ENCODE results near the gene DPEP2NB. TPM values are rescaled to one million over a fixed set of nuclear protein-coding genes. Genes with fewer than 3 reads are reported as not detected.

The DPEP2NB gene
- total RNA-seq, 1 experiment from 2014 or later, result not detected

- ChIA-PET POLR2A (no interaction called here), RAD21 (ENCODE audit: low non-redundant PET in 1 of 2, low total read pairs in 2 of 2, uncharacterized antibody in 2 of 2, unreplicated experiment in 2 of 2) (no interaction called here), CTCF (no interaction called here)
- Histone ChIP-seq H3K9me3 (ENCODE audit: control insufficient read depth in 1 of 2, insufficient read depth in 1 of 2, low read depth in 1 of 2, low read length in 2 of 2) (no peaks in the 10 kb centered on the region), H3K27me3 (ENCODE audit: insufficient read depth, low read length) (no peaks in the 10 kb centered on the region), H3K4me1 (ENCODE audit: control insufficient read depth in 1 of 2, insufficient read depth in 2 of 2, low read length in 2 of 2) (peaks cover 5 to 20% of the 10 kb centered on the region in 2 experiments; a peak in 3 of 4 replicates), H3K79me2 (ENCODE audit: insufficient read depth, low read length) (no peaks in the 10 kb centered on the region), H2AFZ (ENCODE audit: low read depth, low read length, poor library complexity, severe bottlenecking) (no peak overlapping the region), H3K9me2 (ENCODE audit: insufficient read depth) (no peaks in the 10 kb centered on the region), H3K4me2 (ENCODE audit: low read length) (peak overlapping the region; percentile 76), H3K36me3 (ENCODE audit: control insufficient read depth in 1 of 2, insufficient read depth in 2 of 2, low read length in 2 of 2) (no peaks in the 10 kb centered on the region), H3K4me3 (replicated peaks in 1 of 2; ENCODE audit: low read depth in 1 of 2, low read length in 2 of 2) (no peak overlapping the region), H4K20me1 (ENCODE audit: insufficient read depth) (no peaks in the 10 kb centered on the region), H3K27ac (ENCODE audit: low read depth, low read length) (no peak overlapping the region; the same call in 1 of the 2 replicates), H3K9ac (ENCODE audit: low read length) (no peak overlapping the region)
- DNase-seq (ENCODE audit: low read depth, low spot score) (no peak), ATAC-seq (peak; percentile 24)
- TF ChIP-seq EGR1 (IDR thresholded peaks at IDR 0.05; ENCODE audit: low read depth) (no peak), ZBTB33 (IDR thresholded peaks at IDR 0.05; ENCODE audit: extremely low read depth, insufficient replicate concordance, low read length) (no peak), SRF (IDR thresholded peaks at IDR 0.05; ENCODE audit: low read depth) (no peak)
- TF ChIP-seq, protein P1, sequence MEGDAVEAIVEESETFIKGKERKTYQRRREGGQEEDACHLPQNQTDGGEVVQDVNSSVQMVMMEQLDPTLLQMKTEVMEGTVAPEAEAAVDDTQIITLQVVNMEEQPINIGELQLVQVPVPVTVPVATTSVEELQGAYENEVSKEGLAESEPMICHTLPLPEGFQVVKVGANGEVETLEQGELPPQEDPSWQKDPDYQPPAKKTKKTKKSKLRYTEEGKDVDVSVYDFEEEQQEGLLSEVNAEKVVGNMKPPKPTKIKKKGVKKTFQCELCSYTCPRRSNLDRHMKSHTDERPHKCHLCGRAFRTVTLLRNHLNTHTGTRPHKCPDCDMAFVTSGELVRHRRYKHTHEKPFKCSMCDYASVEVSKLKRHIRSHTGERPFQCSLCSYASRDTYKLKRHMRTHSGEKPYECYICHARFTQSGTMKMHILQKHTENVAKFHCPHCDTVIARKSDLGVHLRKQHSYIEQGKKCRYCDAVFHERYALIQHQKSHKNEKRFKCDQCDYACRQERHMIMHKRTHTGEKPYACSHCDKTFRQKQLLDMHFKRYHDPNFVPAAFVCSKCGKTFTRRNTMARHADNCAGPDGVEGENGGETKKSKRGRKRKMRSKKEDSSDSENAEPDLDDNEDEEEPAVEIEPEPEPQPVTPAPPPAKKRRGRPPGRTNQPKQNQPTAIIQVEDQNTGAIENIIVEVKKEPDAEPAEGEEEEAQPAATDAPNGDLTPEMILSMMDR (IDR thresholded peaks at IDR 0.05 in 2 of 3, conservative IDR thresholded peaks at IDR 0.05 in 1 of 3; ENCODE audit: borderline replicate concordance in 1 of 3, insufficient read depth in 1 of 3, low read depth in 2 of 3, low read length in 2 of 3), result no peak
- intact Hi-C loops (cut with micrococcal nuclease), result loop anchor here (1.0 kb wide), 3 partner anchors 48 to 237 kb away; no protein-coding TSS in a partner anchor
- BruUV-seq (replicated peaks), result no TSS peak
These were observed 23.0 kb downstream of the DPEP2NB start for GRCh38 chr16:67992661-67993206.

Data from HCT116 (cell line).